Stomach (tissue), 9 donors: ENCODE measurements around the gene GLS. TPM values are rescaled to one million over a fixed set of nuclear protein-coding genes. Genes with fewer than 3 reads are reported as not detected.

Experiments
- DNase-seq, 2 donors: peaks; one replicate each; pipeline versions ENCODE4 v3.0.0 to v3.0.0-alpha.2; 2013 to 2019
- H3K27ac ChIP-seq, 5 donors: fragments of 200-600 bp in 4 of 5; sonication (generic) in 4 of 5; one replicate each; pipeline ENCODE4 v1.5.1; 2013 to 2019; ENCODE audit warnings: mild to moderate bottlenecking in 1 of 5, moderate library complexity in 1 of 5
- H3K27me3 ChIP-seq, 3 donors: fragments of 200-600 bp; sonication (generic); one replicate each; pipeline ENCODE4 v1.5.1; 2017 to 2019; ENCODE audit warnings: mixed run types in 1 of 3
- H3K36me3 ChIP-seq, 4 donors: fragments of 200-600 bp; sonication (generic); 1 replicate in 3 of 4; 2 replicates in 1 of 4; pipeline ENCODE4 v1.5.1; 2016 to 2019
- H3K4me1 ChIP-seq, 4 donors: fragments of 200-600 bp; sonication (generic); one replicate each; pipeline ENCODE4 v1.5.1; 2016 to 2019
- H3K4me3 ChIP-seq, 4 donors: fragments of 200-600 bp; sonication (generic) in 3 of 4; one replicate each; pipeline ENCODE4 v1.5.1; 2016 to 2019; ENCODE audit warnings: mild to moderate bottlenecking in 1 of 4
- H3K9me3 ChIP-seq, 4 donors: fragments of 200-600 bp; sonication (generic); one replicate each; pipeline ENCODE4 v1.5.1; 2016 to 2019
- EP300 ChIP-seq: sonication (generic); formaldehyde crosslinking; IDR thresholded peaks from one replicate; pipeline ENCODE4 v1.6.1; 2017; ENCODE audit warnings: antibody characterized with exemption
- POLR2A ChIP-seq, 4 donors: fragments of 450-650 bp; IDR thresholded peaks; one replicate each; pipeline ENCODE4 v1.6.1; 2016; ENCODE audit warnings: antibody characterized with exemption in 4 of 4, control low read depth in 2 of 4, mild to moderate bottlenecking in 1 of 4, moderate library complexity in 1 of 4
- POLR2AphosphoS5 ChIP-seq, 3 donors: sonication (generic); formaldehyde crosslinking; IDR thresholded peaks; one replicate each; pipeline ENCODE4 v1.6.1; 2016; ENCODE audit warnings: antibody characterized with exemption in 3 of 3
- WGBS, 5 donors: extraction: QIAGEN DNeasy Blood & Tissue Kit in 3 of 5; methylation state at CpG; one replicate each; pipeline versions ENCODE4 v1.1.5 to v1.1.7; 2013 to 2018; 5-methylcytosine and 5-hydroxymethylcytosine counted together
- intact Hi-C: fragments of 100-400 bp; cut with DNase I; formaldehyde crosslinking; loops from one replicate; pipeline ENCODE4 v1.15.1; 2023; ENCODE audit warnings: low total_unique reads
- polyA plus RNA-seq, 3 donors: library from polyadenylated mRNA; stranded (reverse); fragments of 200-250 nt; gene quantifications; one replicate each; pipeline ENCODE4 v1.2.3, GENCODE V29; 2013
- total RNA-seq, 5 donors: library from RNA; depleted of rRNA; stranded (reverse); fragments of >200 nt; gene quantifications; one replicate each; pipeline versions ENCODE4 v1.1.0 to v1.2.3, GENCODE V29; 2014 to 2016
- TF ChIP-seq, protein P1 (sequence below), 7 experiments: fragments of 450-650 bp in 4 of 7; fragments of 200-600 bp in 3 of 7; sonication (generic) in 3 of 7; IDR thresholded peaks; one replicate each; pipeline ENCODE4 v1.5.1; 2016 to 2019; ENCODE audit warnings: antibody characterized with exemption in 7 of 7, control low read depth in 2 of 7, mild to moderate bottlenecking in 1 of 7
- donor health status: healthy with polysubstance abuse.
- donor health status: Bipolar disorder and iron deficiency.
- donor health status: healthy.

Gene GLS
- total and polyA plus RNA-seq, 8 donors = 9.6 to 353 (median 109) TPM

DNA sequence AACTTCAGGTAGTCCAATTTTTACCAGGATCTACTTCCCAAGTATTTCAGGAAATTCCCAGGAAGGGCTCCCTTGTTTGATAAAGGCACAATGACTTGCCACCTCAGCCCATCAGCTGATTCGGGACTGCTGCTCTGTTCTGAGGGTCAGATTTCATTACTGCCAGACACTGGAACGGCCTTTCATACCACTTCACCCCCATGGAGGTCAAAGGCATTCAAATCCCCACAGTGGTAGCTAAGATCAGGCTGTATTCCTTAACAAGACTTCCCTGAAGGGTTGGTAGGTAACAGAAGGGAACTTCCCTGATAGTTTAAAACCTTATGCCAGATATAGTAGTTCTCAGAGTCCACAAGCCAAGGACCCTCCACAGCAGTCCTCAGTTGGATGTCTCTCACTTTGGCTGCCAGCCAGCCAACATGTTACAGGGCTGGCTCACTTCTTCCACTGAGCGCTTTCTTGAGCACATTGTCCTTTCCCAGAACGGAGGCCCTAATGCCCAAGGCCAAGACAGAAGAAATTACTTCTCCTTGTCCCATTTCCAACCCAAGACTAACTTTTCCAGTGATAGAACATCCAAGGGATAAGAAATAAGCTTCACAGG lies 40.0 kb upstream of the GLS start:
- TF ChIP-seq EP300 = no peak
- TF ChIP-seq, protein P1, sequence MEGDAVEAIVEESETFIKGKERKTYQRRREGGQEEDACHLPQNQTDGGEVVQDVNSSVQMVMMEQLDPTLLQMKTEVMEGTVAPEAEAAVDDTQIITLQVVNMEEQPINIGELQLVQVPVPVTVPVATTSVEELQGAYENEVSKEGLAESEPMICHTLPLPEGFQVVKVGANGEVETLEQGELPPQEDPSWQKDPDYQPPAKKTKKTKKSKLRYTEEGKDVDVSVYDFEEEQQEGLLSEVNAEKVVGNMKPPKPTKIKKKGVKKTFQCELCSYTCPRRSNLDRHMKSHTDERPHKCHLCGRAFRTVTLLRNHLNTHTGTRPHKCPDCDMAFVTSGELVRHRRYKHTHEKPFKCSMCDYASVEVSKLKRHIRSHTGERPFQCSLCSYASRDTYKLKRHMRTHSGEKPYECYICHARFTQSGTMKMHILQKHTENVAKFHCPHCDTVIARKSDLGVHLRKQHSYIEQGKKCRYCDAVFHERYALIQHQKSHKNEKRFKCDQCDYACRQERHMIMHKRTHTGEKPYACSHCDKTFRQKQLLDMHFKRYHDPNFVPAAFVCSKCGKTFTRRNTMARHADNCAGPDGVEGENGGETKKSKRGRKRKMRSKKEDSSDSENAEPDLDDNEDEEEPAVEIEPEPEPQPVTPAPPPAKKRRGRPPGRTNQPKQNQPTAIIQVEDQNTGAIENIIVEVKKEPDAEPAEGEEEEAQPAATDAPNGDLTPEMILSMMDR (IDR thresholded peaks at IDR 0.05) = no peak
- no peak for TF ChIP-seq POLR2A (IDR thresholded peaks at IDR 0.05)
- no peak for TF ChIP-seq POLR2AphosphoS5 (IDR thresholded peaks at IDR 0.05)
- Histone ChIP-seq H3K27me3 (no peaks in the 10 kb centered on the region), H3K4me3 (no peak overlapping the region), H3K36me3 (no peaks in the 10 kb centered on the region), H3K27ac (no peak overlapping the region), H3K9me3 (no peaks in the 10 kb centered on the region), H3K4me1 (peaks cover 0 to under 1% (median 0%) of the 10 kb centered on the region in 4 donors)
- DNase-seq = no peak
- WGBS, 5 donors = 52 to 68% (median 64%) methylated on average over 4 of the region's 4 CpGs
- intact Hi-C loops = no loop called here

DNA sequence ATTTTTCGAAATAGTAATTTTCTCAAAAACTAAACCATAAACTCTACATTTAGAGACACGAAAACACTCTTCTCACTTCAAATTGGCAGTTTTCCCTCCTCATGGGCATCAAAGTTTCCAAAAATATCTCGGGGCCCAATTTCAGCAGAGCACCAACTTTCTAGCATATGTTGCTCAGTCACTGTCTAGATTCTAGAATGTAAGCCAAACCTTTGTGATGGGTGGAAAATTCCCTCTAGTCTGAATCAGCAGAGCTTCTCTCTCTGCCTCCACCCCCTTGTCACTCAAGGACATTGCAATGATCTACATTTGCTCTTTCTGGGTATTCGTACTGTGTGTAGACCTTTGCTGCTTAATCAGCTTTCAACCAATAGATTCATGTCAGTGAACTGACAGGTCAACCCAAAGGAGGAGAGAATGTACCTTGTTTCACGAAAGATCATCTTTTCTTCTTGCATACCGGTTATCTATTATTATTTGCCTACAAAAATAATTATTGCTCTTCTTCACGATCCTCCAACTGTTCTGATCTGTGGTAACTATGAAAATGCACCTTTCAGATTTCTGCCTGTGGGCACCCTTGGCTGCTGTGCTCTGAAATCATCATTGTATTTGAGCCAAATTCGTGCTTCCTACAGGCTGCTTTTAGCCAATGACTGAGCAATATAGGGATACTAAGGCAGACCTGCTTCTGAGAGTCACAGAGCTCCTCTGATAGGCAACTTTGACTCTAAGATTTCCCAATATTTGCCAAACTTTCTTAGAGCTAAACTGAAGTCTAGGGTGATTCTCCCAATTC lies 38.7 kb upstream of the GLS start:
- intact Hi-C loops = no loop called here
- TF ChIP-seq POLR2AphosphoS5 (IDR thresholded peaks at IDR 0.05) = no peak
- TF ChIP-seq, protein P1 (IDR thresholded peaks at IDR 0.05) = no peak
- no peak for TF ChIP-seq POLR2A (IDR thresholded peaks at IDR 0.05)
- TF ChIP-seq EP300 = no peak

DNA sequence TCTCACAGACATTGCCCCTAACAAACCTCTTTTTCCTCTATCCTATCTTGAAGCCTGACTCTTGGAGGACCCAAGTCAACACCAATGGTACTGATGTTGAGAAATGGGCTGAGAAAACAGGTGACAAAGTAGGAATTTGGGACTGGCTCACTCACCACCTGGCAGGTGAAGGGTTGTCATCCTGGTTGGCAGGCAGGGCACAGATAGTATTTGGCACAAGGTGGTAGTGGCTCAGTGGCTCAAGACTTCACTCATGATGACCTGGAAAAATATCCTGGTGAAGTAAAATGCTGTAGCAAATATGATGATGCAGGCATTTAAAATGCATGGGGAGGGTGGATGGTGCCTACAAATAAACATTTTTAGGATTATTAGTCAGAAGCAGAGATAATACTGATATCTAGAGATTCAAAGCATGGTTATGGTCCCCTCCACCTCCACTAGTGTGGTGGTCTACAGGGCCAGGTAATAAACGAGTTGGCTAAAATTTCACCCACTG lies 38.0 kb upstream of the GLS start:
- peaks cover 0 to 6% (median 4%) of the 10 kb centered on the region in 4 donors for H3K4me1 ChIP-seq
- 88 to 100% (median 95%) methylated on average over 1 of the region's 1 CpG for WGBS, 5 donors
- H3K27me3 ChIP-seq = no peaks in the 10 kb centered on the region
- no peaks in the 10 kb centered on the region for H3K9me3 ChIP-seq
- H3K27ac ChIP-seq = no peak overlapping the region
- intact Hi-C loops = no loop called here
- H3K36me3 ChIP-seq = no peaks in the 10 kb centered on the region
- no peak overlapping the region for H3K4me3 ChIP-seq
- DNase-seq = no peak
- TF ChIP-seq POLR2AphosphoS5 (IDR thresholded peaks at IDR 0.05) (no peak), EP300 (no peak), POLR2A (IDR thresholded peaks at IDR 0.05) (no peak)
- TF ChIP-seq, protein P1 (IDR thresholded peaks at IDR 0.05) = no peak

More for the DNA sequence above, 38.7 kb upstream of the GLS start:
- no peak for DNase-seq
- Histone ChIP-seq H3K27me3 (no peaks in the 10 kb centered on the region), H3K36me3 (no peaks in the 10 kb centered on the region), H3K27ac (no peak overlapping the region), H3K4me3 (no peak overlapping the region), H3K9me3 (no peaks in the 10 kb centered on the region), H3K4me1 (no peaks in the 10 kb centered on the region)
- 88 to 94% (median 93%) methylated on average over 8 of the region's 8 CpGs for WGBS, 5 donors

DNA sequence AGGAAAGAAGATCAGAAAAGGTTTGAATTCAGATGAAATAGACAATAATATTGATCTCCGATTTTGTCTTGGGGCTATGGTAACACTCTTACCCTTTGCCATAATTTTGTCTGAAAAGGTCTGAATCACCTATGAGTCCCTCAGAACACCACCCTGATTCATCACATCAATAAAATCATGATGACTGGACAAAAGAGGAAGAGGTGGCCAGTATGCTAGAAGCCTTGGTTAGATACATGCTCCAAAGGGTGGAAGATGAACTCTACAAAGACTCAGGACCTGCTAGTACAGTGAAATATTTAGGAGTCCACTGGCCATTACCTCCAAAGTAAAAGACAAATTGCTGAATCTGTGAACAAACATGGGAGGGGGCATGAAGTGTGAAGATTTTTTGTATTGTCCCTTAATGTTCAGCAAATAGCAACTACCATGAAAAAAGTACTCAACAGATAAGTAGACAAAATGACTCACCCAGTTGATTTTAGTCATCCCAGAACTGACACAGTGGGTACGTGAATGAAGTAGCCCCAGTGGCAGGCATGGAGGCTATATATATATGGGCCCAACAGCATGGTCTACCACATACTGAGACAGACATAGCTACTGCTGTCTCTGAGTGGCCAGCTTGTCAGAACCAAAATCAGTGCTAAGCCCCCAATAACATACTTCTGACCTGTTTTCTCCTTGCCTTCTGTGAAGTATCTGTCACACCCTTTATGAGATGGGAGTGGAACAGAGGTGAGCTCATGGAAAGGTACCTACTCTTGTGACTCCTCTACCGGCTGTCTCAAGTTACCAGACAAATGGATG lies 36.5 kb upstream of the GLS start:
- H3K27ac ChIP-seq = no peak overlapping the region
- TF ChIP-seq POLR2AphosphoS5 (IDR thresholded peaks at IDR 0.05) (no peak), EP300 (no peak), POLR2A (IDR thresholded peaks at IDR 0.05) (no peak)
- TF ChIP-seq, protein P1 (IDR thresholded peaks at IDR 0.05) = no peak
- DNase-seq = no peak
- no peaks in the 10 kb centered on the region for H3K27me3 ChIP-seq
- no peaks in the 10 kb centered on the region for H3K36me3 ChIP-seq
- H3K4me3 ChIP-seq = no peak overlapping the region
- H3K9me3 ChIP-seq = no peaks in the 10 kb centered on the region
- WGBS, 5 donors = 79 to 89% (median 87%) methylated on average over 3 of the region's 3 CpGs
- intact Hi-C loops = no loop called here
- peaks cover 0 to 11% (median 6%) of the 10 kb centered on the region in 4 donors for H3K4me1 ChIP-seq
